NCI-H69 (cell line): ENCODE results near the gene SYNRG.
"Not testable (repeated sequence)": the region's sequence is repeated elsewhere in the genome, so short reads cannot be mapped to it uniquely, and the experiment has no call there.

ENCODE experiments used
- DNase-seq: peaks from one replicate; lab custom pipeline; 2025; lab: John Stamatoyannopoulos, UW

Gene SYNRG

GRCh38 chr17:37543637-37544052 lies 65.6 kb downstream of the SYNRG start:
- no peak for DNase-seq

- no peak for DNase-seq
Measured at GRCh38 chr17:37541880-37542660, 67.1 kb downstream of the SYNRG start.

- DNase-seq, result no peak
Measured at GRCh38 chr17:37538981-37539659, 70.1 kb downstream of the SYNRG start.

- DNase-seq, result no peak
Measured at GRCh38 chr17:37535906-37536305, 73.3 kb downstream of the SYNRG start.

GRCh38 chr17:37532756-37533155 lies 76.5 kb downstream of the SYNRG start:
- no peak for DNase-seq

GRCh38 chr17:37530420-37530819 lies 78.8 kb downstream of the SYNRG start:
- DNase-seq, result no peak

GRCh38 chr17:37527249-37527851 lies 81.9 kb downstream of the SYNRG start:
- DNase-seq, result peak; percentile 70

GRCh38 chr17:37523715-37524219 lies 85.5 kb downstream of the SYNRG start:
- DNase-seq, result no peak

- DNase-seq, result no peak
Measured at GRCh38 chr17:37521821-37522220, 87.4 kb downstream of the SYNRG start.

GRCh38 chr17:37520174-37520573 lies 89.0 kb downstream of the SYNRG start:
- DNase-seq, result no peak

GRCh38 chr17:37519251-37519985 lies 89.8 kb downstream of the SYNRG start:
- no peak for DNase-seq

- DNase-seq, result no peak
Measured at GRCh38 chr17:37518826-37519225, 90.4 kb downstream of the SYNRG start.

- no peak for DNase-seq
Measured at GRCh38 chr17:37517881-37518280, 91.3 kb downstream of the SYNRG start.

- DNase-seq, result peak; percentile 26
Measured at GRCh38 chr17:37516127-37516571, 93.1 kb downstream of the SYNRG start.

GRCh38 chr17:37513711-37514110 lies 95.5 kb downstream of the SYNRG start:
- no peak for DNase-seq

GRCh38 chr17:37512442-37513068 lies 96.7 kb downstream of the SYNRG start:
- DNase-seq, result peak; percentile 52

GRCh38 chr17:37511642-37512041 lies 97.6 kb downstream of the SYNRG start:
- not testable (repeated sequence) for DNase-seq

GRCh38 chr17:37510056-37510455 lies 99.2 kb downstream of the SYNRG start:
- no peak for DNase-seq

GRCh38 chr17:37507111-37507510 lies 102.1 kb downstream of the SYNRG start:
- peak; percentile 61 for DNase-seq

GRCh38 chr17:37506678-37507077 lies 102.5 kb downstream of the SYNRG start:
- DNase-seq, result peak; percentile 68

- no peak for DNase-seq
Measured at GRCh38 chr17:37505333-37505732, 103.9 kb downstream of the SYNRG start.

GRCh38 chr17:37503148-37503547 lies 106.1 kb downstream of the SYNRG start:
- DNase-seq, result no peak
